Spinal cord (tissue), 10 donors: ENCODE measurements around the gene SV2A. TPM values are rescaled to one million over a fixed set of nuclear protein-coding genes. Genes with fewer than 3 reads are reported as not detected.
A peak's percentile ranks its signal among the peaks of the same experiment; 100 is the strongest.

Experiments
- DNase-seq, 6 donors: peaks; one replicate each; pipeline versions ENCODE4 v3.0.0 to v3.0.0-alpha.2; 2013 to 2015; ENCODE audit warnings: low spot score in 6 of 6, low read depth in 4 of 6
- H3K27ac ChIP-seq: one replicate; pipeline ENCODE4 v1.5.1; 2013; ENCODE audit warnings: low read depth, low read length, control low read depth
- H3K27me3 ChIP-seq: one replicate; pipeline ENCODE4 v1.6.1; 2013; ENCODE audit warnings: low read length; ENCODE audit not compliant: control insufficient read depth, insufficient read depth
- H3K36me3 ChIP-seq: one replicate; pipeline ENCODE4 v1.6.1; 2013; ENCODE audit warnings: low read length; ENCODE audit not compliant: control insufficient read depth, insufficient read depth
- H3K4me1 ChIP-seq: one replicate; pipeline ENCODE4 v1.6.1; 2013; ENCODE audit warnings: low read length; ENCODE audit not compliant: control insufficient read depth, insufficient read depth
- H3K4me3 ChIP-seq: one replicate; pipeline ENCODE4 v1.5.1; 2013; ENCODE audit warnings: low read depth, low read length, control low read depth
- H3K9me3 ChIP-seq: one replicate; pipeline ENCODE4 v1.6.1; 2013; ENCODE audit warnings: low read length; ENCODE audit not compliant: control insufficient read depth, insufficient read depth
- WGBS: methylation state at CpG from one replicate; pipeline ENCODE4 v1.1.5; 2013; ENCODE audit warnings: missing lambda C conversion rate; ENCODE audit not compliant: insufficient coverage; 5-methylcytosine and 5-hydroxymethylcytosine counted together
- polyA plus RNA-seq, 2 donors: library from polyadenylated mRNA; unstranded; fragments of 120-200 nt; gene quantifications; one replicate each; pipeline ENCODE4 v1.2.1, GENCODE V29; 2013; ENCODE audit not compliant: insufficient read length in 2 of 2
- total RNA-seq, 2 donors: library from RNA; depleted of rRNA in 1 of 2; stranded (reverse); fragments of 120-200 nt in 1 of 2; fragments of >200 nt in 1 of 2; gene quantifications; one replicate each; pipeline versions ENCODE4 v1.2.3 to v1.2.4, GENCODE V29; 2013 to 2014
- donor health status: healthy.

SV2A gene
- total and polyA plus RNA-seq, 4 donors = 31.3 to 172 (median 123) TPM

DNA sequence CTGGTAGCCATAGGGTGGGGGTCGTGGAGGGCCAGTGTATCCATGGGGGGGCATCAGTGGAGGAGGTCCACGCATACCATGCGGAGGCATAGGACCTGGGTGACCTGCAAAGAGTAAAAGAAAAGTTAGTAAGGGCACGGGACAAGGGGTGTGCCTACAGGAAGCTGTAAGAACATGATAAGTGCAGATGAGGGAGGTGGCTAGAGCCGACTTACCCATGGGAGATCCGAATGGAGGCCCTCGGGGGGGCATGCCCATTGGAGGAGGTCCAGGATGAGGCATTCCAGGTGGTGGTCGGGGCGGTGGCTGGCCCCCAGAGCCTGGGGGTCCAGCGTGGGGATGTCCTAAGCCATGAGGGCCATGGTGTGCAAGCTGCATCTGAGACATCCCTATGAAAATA, 6.0 kb upstream of the SV2A start:
- Histone ChIP-seq H3K36me3 (peaks cover 37% of the 10 kb centered on the region), H3K27ac (no peak overlapping the region), H3K4me3 (no peak overlapping the region), H3K4me1 (peaks cover 18% of the 10 kb centered on the region), H3K27me3 (no peaks in the 10 kb centered on the region), H3K9me3 (no peaks in the 10 kb centered on the region)
- DNase-seq = no peak
- 77% methylated on average over 7 of the region's 10 CpGs for WGBS

DNA sequence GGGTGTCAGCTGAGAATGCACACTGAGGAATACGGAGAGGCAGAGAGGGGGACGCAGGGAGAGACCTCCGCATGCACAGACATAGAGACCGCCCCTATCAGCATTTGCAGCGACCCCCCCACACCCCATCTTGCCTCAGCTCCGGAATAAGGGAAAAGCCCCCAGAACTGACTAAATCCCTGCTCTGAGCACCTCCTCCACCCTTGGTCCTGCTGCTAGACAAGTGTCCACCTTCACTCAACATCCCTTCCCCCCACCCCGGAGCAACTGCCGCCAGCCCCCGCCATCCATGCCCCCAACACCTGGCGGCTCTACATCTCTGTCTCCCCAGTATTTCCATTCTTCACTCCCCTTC, 769 bp downstream of the SV2A start:
- no peak overlapping the region for H3K27ac ChIP-seq

DNA sequence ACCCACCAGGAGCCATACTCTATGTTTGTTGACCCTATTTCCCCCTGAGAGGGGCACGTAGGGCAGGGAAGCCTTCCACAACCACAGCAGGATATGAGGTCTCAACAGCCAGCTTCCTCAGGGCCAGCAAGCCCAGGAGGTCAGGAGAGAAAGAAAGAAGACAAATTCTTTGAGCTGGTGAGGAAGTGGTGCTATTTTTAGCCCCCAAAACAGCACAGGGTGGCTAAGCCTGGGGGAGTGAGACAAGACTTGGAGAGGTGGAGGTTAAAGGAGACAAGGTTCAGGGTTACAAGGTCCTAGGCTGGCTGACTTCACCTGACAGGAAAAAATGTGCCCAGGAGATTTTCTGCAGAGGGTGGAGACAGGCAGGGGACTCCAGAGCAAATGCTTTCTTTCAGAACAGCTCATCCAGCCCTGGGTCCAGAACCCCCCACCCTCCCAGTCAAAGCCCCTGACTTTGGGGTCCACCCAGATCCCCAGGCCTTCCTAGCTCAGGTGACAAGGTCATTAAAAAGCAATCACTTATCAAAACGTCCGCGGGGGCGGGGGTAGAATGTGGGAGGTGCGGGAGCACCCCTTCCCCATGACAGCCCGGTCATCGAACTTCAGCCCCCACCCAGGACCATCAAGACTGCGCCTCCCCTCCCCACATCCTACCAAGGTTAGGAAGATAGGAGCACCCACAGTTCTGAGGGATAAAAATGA, 1.3 kb downstream of the SV2A start:
- H3K4me1 ChIP-seq = peaks cover 19% of the 10 kb centered on the region
- no peaks in the 10 kb centered on the region for H3K27me3 ChIP-seq
- H3K27ac ChIP-seq = no peak overlapping the region
- peak overlapping the region; percentile 78 for H3K4me3 ChIP-seq
- peaks cover 26% of the 10 kb centered on the region for H3K36me3 ChIP-seq
- no peak for DNase-seq
- H3K9me3 ChIP-seq = no peaks in the 10 kb centered on the region
- WGBS = 0% methylated on average over 1 of the region's 9 CpGs

More for the DNA sequence above, 769 bp downstream of the SV2A start:
- peak in 1 of 6 donors; percentile 54 for DNase-seq
- Histone ChIP-seq H3K9me3 (no peaks in the 10 kb centered on the region), H3K4me1 (peaks cover 19% of the 10 kb centered on the region), H3K4me3 (peak overlapping the region; percentile 78), H3K36me3 (peaks cover 21% of the 10 kb centered on the region), H3K27me3 (no peaks in the 10 kb centered on the region)
- WGBS = 0% methylated on average over 8 of the region's 10 CpGs

DNA sequence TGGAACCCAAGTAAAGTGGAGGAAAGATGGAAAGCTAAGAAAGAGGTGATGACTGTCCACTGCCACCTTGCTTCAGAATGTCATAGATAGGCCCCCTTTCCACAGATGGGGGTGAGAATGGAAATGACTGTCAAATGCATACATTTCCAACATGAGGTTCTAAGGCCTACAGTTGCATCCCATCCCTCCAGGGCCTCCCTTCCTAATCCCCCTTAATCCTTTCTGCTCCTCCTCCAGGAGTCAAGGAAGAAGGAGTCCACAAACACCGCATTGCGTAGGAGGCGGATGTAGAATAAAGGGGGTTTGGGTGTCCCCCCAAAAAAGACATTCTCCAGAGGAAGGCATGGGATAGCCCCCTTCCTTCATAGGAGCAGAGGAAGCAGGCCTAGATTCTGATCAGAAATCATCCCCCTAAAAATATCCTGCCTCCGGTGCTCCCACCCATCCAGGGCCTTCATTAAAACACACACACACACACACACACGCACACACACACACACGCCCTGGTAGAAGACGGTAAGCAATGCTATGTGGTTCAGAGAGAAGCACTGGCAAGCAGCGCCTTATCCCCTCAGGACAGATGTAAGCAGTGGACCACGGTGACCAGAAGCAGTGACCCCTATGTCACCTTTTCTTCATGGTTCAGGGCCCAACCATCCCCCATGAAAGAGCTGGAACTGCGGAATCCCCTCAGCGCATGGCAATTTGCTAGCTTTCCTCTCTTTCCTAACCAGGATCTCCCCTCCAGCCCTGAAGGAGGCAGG, 2.0 kb downstream of the SV2A start:
- Histone ChIP-seq H3K9me3 (no peaks in the 10 kb centered on the region), H3K36me3 (peaks cover 34% of the 10 kb centered on the region), H3K4me3 (peak overlapping the region; percentile 78), H3K27ac (no peak overlapping the region), H3K4me1 (peaks cover 19% of the 10 kb centered on the region), H3K27me3 (no peaks in the 10 kb centered on the region)
- peak in 1 of 6 donors; percentile 16 for DNase-seq
- WGBS = 42% methylated on average over 8 of the region's 11 CpGs

DNA sequence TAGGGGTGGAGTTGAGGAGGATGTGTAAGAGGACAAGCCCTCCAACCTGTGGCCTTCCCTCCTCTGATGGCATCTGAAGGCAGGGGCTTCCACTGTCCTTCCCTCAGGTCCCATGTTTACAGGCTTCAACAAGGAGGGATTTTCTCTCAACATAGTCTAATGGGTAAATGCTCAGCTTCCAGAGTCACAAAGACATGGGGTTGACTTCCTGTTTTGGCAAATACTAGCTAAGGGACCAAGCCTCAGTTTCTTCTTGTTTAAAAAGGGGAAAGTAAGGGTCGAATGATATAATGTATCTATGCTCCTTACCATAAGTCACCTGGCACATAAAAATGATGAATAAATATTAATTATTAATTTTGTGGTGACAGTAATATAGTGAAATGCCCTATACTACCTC, 3.1 kb downstream of the SV2A start:
- WGBS = no CpG with 5 or more reads among the region's 1 CpG
- Histone ChIP-seq H3K27me3 (no peaks in the 10 kb centered on the region), H3K36me3 (peaks cover 44% of the 10 kb centered on the region), H3K27ac (no peak overlapping the region), H3K4me3 (no peak overlapping the region), H3K9me3 (no peaks in the 10 kb centered on the region), H3K4me1 (peaks cover 19% of the 10 kb centered on the region)
- DNase-seq = no peak

DNA sequence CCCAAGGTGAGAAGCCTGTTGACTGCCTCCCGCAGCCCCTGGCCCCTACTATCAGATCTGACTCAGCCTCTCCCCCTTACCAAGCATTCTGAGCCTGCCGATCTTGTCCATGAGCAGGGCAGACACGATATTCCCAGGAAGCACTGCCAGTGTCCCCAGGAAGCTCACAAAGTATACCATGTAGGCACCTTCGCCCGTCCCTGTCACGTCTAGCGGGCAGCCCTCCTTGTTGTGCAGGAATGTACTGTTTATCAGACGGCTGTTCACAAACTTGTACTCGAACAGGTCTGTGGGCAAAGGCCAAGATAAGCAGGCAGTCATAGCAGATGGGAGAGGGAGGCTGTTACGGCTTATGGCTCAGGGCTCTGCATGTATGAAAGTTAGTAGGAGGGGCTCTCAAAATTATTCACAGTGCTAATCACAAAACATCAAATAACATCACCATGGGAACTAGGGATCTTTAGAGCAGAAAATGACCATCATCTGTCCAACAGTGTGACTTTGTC, 11.0 kb downstream of the SV2A start:
- Histone ChIP-seq H3K36me3 (peaks cover 83% of the 10 kb centered on the region), H3K27ac (no peak overlapping the region), H3K4me1 (no peaks in the 10 kb centered on the region), H3K4me3 (no peak overlapping the region), H3K27me3 (no peaks in the 10 kb centered on the region), H3K9me3 (no peaks in the 10 kb centered on the region)
- WGBS = 93% methylated on average over 8 of the region's 10 CpGs
- DNase-seq = no peak

DNA sequence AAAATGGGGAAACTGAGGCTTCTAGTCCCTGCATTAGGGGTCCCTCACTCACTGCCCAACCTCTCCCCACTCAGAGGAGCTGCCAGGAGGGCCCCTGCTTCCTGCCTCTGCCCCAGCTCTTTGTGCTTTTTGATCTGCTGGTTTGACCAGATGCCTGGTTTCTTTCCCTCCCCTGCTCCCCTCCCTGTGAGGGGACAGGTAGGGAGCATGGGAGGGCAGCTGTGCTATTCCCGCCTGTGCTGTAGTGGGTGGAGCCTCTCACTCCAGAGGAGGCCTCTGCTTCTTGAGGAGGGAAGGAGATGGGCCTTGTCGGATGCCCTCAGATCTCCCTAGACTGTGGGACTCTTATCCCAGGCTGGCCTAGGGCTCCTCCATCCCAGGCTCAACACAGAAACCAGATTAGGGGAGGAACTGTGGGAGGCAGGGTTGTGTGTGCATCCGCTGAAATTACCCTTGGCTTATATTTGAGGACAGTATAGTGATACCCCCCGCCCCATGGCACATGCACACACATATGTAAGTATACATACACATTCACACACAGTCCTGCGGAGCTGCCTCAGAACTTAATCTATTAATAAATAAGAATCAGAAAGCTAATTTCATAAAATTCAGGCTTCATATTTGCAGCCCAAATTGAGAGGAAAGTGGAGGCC, 13.7 kb downstream of the SV2A start:
- DNase-seq = no peak
- H3K4me3 ChIP-seq = no peak overlapping the region
- H3K9me3 ChIP-seq = no peaks in the 10 kb centered on the region
- no peaks in the 10 kb centered on the region for H3K27me3 ChIP-seq
- peaks cover 56% of the 10 kb centered on the region for H3K36me3 ChIP-seq
- WGBS = no CpG with 5 or more reads among the region's 5 CpGs
- peaks cover 14% of the 10 kb centered on the region for H3K4me1 ChIP-seq
- H3K27ac ChIP-seq = no peak overlapping the region

DNA sequence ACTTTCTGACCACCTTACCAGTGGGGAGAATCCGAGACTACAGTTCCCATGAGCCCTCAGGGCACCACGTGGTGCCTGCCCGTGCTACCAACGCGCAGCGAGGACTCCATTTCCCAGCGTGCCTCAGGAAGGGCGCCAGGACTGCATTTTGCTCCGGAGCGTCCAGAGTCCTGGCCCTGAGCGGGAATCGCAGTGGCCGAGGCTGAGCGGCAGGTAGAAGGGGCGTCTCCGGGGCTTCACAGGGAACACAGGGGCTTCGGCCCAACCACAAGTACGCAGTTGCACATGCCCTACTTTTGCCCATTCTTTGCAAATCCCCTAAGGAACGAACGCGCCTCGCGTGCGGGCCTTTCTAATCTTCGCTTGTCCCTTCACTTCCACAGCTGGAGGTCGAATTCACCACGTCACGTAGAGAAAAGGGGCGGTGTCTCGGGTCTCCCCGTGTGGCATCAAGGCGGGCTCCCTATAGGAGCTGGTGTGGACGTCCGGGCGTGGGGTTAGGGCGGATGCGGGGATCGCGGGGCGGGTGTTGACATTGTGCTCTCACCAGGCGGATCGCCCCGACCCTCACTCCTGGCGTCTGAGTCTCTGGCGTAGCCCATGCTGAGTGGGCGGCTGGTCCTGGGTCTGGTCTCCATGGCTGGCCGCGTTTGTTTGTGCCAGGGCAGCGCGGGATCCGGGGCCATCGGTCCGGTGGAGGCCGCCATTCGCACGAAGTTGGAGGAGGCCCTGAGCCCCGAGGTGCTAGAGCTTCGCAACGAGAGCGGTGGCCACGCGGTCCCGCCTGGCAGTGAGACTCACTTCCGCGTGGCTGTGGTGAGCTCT, 18.0 kb downstream of the SV2A start, which contains the start of gene BOLA1:
Gene BOLA1 (plus strand): TSS at position 109 of the 825 bp plus-strand sequence. CDS start 492 bp downstream, at position 601.
- Histone ChIP-seq H3K9me3 (no peaks in the 10 kb centered on the region), H3K36me3 (peaks cover 21% of the 10 kb centered on the region), H3K4me3 (peak within 1 kb of the TSS; percentile 74), H3K4me1 (peaks cover 15% of the 10 kb centered on the region), H3K27ac (peak within 1 kb of the TSS; percentile 90), H3K27me3 (no peaks in the 10 kb centered on the region)
- WGBS = 6% methylated on average over 65 of the region's 65 CpGs
- DNase-seq = peak; percentile 83 to 98 (median 90)

DNA sequence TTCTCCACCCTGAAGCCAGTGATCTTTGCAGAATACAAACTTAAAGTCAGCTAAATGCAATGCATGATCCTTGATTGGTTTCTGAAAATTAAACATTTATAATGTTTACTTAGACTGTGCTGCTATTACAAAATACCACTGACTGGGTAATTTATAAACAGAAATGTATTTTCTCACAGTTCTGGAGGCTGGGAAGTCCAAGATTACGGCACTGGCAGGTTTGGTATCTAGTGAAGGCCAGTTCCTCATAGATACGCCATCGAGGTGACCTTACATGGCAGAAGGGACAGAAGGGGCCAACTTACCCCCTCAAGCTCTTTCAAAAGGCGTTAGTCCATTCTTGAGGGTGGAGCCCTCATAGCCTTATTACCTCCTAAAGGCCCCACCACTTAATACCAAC, 21.1 kb downstream of the SV2A start:
- no peak for DNase-seq
- Histone ChIP-seq H3K9me3 (no peaks in the 10 kb centered on the region), H3K27ac (no peak overlapping the region), H3K4me1 (peaks cover 15% of the 10 kb centered on the region), H3K27me3 (no peaks in the 10 kb centered on the region), H3K36me3 (no peaks in the 10 kb centered on the region), H3K4me3 (no peak overlapping the region)
- WGBS = 93% methylated on average over 3 of the region's 4 CpGs
